OCI-LY1 (cell line): Measurements from ENCODE around the gene OSBPL2.

Experiments used
- EZH2 ChIP-seq: fragments of 200-600 bp; sonication (generic), shearing (Covaris generic); IDR thresholded peaks from 2 replicates; pipeline ENCODE4 v1.8.0; 2017; ENCODE audit warnings: borderline replicate concordance, mixed run types, mild to moderate bottlenecking, antibody characterized with exemption, low read length, moderate library complexity, mixed read lengths
- TF ChIP-seq, protein P1 (sequence below): fragments of 200-600 bp; sonication (generic), shearing (Covaris generic); IDR thresholded peaks from 2 replicates; pipeline ENCODE4 v1.5.1; 2017; ENCODE audit warnings: mild to moderate bottlenecking, antibody characterized with exemption, low read length, moderate library complexity, mixed read lengths

DNA sequence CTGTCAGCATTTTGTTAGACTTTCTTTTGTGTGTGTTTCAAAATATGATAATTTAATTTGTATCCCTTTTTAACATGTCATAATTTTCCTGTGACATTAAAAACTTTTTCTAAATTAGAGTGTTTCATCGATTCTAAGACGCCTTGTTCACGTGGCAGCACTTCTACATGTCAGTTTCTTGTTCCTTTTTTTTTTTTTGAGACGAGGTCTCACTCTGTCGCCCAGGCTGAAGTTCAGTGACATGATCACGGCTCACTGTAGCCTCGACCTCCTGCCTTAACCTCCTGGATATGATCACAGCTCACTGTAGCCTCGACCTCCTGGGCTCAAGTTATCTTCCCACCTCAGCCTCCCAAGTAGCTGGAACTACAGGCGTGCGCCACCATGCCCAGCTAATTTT is 36.9 kb downstream of the OSBPL2 start:
- TF ChIP-seq, protein P1, sequence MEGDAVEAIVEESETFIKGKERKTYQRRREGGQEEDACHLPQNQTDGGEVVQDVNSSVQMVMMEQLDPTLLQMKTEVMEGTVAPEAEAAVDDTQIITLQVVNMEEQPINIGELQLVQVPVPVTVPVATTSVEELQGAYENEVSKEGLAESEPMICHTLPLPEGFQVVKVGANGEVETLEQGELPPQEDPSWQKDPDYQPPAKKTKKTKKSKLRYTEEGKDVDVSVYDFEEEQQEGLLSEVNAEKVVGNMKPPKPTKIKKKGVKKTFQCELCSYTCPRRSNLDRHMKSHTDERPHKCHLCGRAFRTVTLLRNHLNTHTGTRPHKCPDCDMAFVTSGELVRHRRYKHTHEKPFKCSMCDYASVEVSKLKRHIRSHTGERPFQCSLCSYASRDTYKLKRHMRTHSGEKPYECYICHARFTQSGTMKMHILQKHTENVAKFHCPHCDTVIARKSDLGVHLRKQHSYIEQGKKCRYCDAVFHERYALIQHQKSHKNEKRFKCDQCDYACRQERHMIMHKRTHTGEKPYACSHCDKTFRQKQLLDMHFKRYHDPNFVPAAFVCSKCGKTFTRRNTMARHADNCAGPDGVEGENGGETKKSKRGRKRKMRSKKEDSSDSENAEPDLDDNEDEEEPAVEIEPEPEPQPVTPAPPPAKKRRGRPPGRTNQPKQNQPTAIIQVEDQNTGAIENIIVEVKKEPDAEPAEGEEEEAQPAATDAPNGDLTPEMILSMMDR, result no peak
- no peak for TF ChIP-seq EZH2
